ENCODE data around the gene INKA2. TPM values are rescaled to one million over a fixed set of nuclear protein-coding genes. Genes with fewer than 3 reads are reported as not detected.

The INKA2 gene
- total and polyA plus RNA-seq, 11 donors, result 9.0 to 33.2 (median 14.0) TPM

DNA sequence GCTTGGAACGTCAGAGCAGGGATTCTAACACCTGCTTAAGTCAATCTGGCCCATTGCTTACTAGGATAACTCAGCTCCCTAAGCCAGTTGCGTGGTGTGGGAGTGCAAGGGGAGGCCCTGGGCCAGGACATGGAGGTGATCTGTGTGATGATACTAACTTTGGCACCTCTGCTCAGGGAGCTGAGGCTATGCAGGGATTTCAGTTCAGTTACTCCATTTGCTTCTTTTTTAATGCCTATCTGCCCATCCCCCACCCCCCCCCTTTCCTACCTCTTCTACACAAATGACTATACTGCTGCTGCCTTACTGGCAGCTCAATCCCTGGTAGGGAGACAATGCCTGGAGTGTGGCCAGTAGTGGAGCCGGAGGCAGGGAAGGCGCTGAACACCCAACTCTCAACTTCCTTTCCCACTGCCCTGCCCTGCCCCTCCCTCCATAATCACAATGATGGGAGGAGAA is 19.5 kb downstream of the INKA2 start:
- 26 to 46% (median 32%) methylated on average over 4 of the region's 4 CpGs for whole genome bisulfite sequencing, 4 donors
- ATAC-seq, result peak; percentile 51 to 85 (median 61)
- DNase-seq, result peak; percentile 71 to 86 (median 81)

DNA sequence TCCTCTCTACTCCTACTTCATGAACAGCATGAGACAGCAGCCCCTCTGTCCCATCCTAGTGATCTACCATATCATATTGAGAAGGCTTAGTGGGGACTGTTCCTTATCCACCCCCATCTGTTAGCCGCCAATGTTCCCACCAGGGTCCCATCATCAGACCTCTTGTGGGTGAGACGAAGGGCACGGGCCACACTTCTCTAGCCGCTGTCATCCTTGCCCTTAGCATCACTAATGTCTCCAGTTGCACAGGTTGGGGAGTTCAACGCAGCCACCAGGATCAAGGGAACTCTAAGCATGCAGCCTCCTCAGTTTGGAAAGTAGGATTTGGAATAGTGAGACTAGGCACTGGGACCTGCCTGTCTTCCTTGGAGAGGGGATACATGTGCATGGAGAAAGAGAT is 20.1 kb downstream of the INKA2 start:
- no peak for TF ChIP-seq POLR2A (IDR thresholded peaks at IDR 0.05)
- TF ChIP-seq, protein P1, sequence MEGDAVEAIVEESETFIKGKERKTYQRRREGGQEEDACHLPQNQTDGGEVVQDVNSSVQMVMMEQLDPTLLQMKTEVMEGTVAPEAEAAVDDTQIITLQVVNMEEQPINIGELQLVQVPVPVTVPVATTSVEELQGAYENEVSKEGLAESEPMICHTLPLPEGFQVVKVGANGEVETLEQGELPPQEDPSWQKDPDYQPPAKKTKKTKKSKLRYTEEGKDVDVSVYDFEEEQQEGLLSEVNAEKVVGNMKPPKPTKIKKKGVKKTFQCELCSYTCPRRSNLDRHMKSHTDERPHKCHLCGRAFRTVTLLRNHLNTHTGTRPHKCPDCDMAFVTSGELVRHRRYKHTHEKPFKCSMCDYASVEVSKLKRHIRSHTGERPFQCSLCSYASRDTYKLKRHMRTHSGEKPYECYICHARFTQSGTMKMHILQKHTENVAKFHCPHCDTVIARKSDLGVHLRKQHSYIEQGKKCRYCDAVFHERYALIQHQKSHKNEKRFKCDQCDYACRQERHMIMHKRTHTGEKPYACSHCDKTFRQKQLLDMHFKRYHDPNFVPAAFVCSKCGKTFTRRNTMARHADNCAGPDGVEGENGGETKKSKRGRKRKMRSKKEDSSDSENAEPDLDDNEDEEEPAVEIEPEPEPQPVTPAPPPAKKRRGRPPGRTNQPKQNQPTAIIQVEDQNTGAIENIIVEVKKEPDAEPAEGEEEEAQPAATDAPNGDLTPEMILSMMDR (IDR thresholded peaks at IDR 0.05), result no peak
- no peak overlapping the region for H3K4me3 ChIP-seq
- no peak for DNase-seq
- H3K27ac ChIP-seq, result peak overlapping the region; percentile 25 to 95 (median 90)
- WGBS, 4 donors, result 94 to 97% (median 95%) methylated on average over 4 to 5 of the region's 5 CpGs
- peaks cover 10 to 54% (median 43%) of the 10 kb centered on the region in 12 donors for H3K4me1 ChIP-seq
- no peaks in the 10 kb centered on the region for H3K9me3 ChIP-seq
- no peaks in the 10 kb centered on the region for H3K27me3 ChIP-seq
- ATAC-seq, result no peak
- intact Hi-C loops (cut with DNase I), result loop anchor here in 2 of 10 donors (2.0 to 5.0 kb wide), 2 partner anchors 24 to 33 kb away; no protein-coding TSS in a partner anchor
- peaks cover 0 to 7% (median 0%) of the 10 kb centered on the region in 9 donors for H3K36me3 ChIP-seq

More for the DNA sequence above, 19.5 kb downstream of the INKA2 start:
- no peaks in the 10 kb centered on the region for H3K27me3 ChIP-seq
- no peak overlapping the region for H3K4me3 ChIP-seq
- peaks cover 10 to 59% (median 44%) of the 10 kb centered on the region in 12 donors for H3K4me1 ChIP-seq
- intact Hi-C loops (cut with DNase I), result loop anchor here in 6 of 10 donors (1.0 to 5.0 kb wide), 6 partner anchors 15 to 33 kb away; partner anchors contain the start of gene INKA2 (in 3 of the 6)
- peak overlapping the region; percentile 74 to 95 (median 91) for H3K27ac ChIP-seq
- TF ChIP-seq, protein P1 (IDR thresholded peaks at IDR 0.05), result no peak
- no peak for TF ChIP-seq POLR2A (IDR thresholded peaks at IDR 0.05)
- no peaks in the 10 kb centered on the region for H3K9me3 ChIP-seq
- peaks cover 0 to 5% (median 0%) of the 10 kb centered on the region in 9 donors for H3K36me3 ChIP-seq

DNA sequence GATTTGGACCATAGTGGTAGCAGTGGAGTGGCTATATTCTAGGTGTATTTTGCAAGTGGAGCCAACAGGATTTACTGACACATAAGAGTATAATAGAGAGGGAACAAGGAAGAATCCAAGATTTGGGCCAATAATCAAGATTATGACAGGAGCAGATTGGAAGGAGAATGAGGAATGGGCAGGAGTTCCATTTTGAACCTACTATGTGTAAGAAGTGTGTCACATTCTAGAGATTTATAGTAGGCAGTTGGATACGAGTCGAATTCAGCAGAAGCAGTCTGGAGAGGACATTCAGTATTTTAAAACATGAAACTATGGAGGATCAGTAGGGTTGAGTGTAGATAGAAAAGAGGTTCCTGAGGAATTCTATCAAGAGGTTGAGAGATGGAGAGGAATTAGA is 21.7 kb downstream of the INKA2 start:
- no peak overlapping the region for H3K4me3 ChIP-seq
- peaks cover 0 to 24% (median 5%) of the 10 kb centered on the region in 9 donors for H3K36me3 ChIP-seq
- no peak for DNase-seq
- no peaks in the 10 kb centered on the region for H3K27me3 ChIP-seq
- no peak overlapping the region for H3K27ac ChIP-seq
- intact Hi-C loops (cut with DNase I), result loop anchor here in 2 of 10 donors (2.0 to 5.0 kb wide), 2 partner anchors 29 to 35 kb away; no protein-coding TSS in a partner anchor
- TF ChIP-seq, protein P1 (IDR thresholded peaks at IDR 0.05), result no peak
- TF ChIP-seq POLR2A (IDR thresholded peaks at IDR 0.05), result no peak
- no peak for ATAC-seq
- no peaks in the 10 kb centered on the region for H3K9me3 ChIP-seq
- 97 to 99% (median 98%) methylated on average over 2 of the region's 2 CpGs for WGBS, 4 donors
- H3K4me1 ChIP-seq, result peaks cover 10 to 37% (median 34%) of the 10 kb centered on the region in 12 donors

DNA sequence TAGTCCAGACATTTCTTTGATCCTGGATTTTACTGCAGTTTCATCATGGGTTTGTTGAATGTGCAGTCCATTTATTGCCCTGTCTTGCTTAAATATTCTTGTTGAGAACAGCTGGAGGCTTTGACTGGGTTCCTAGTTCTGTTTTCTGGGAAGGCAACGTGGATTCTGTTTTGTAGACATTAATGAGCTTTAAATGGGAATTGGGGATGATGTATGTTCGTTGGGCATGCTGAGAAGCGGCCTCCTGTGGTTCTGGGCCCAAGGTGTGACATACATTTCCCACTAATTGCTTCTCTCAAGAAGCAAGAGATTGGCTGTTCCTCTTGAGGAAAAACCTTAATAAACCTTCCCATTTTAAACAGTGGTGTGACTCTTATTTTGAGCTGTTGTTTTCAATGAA is 22.9 kb downstream of the INKA2 start:
- intact Hi-C loops (cut with DNase I), result loop anchor here in 2 of 10 donors (2.0 to 5.0 kb wide), 2 partner anchors 30 to 36 kb away; no protein-coding TSS in a partner anchor
- Histone ChIP-seq H3K27me3 (no peaks in the 10 kb centered on the region), H3K9me3 (no peaks in the 10 kb centered on the region), H3K36me3 (peaks cover 0 to 35% (median 16%) of the 10 kb centered on the region in 9 donors), H3K4me1 (peaks cover 9 to 28% (median 24%) of the 10 kb centered on the region in 12 donors), H3K27ac (no peak overlapping the region), H3K4me3 (no peak overlapping the region)
- DNase-seq (no peak), ATAC-seq (no peak)
- TF ChIP-seq POLR2A (IDR thresholded peaks at IDR 0.05), result no peak
- TF ChIP-seq, protein P1 (IDR thresholded peaks at IDR 0.05), result no peak
- 72 to 83% (median 79%) methylated on average over 3 of the region's 3 CpGs for WGBS, 4 donors
